Activated CD4-positive, alpha-beta T cell treated with anti-CD3 and anti-CD28 coated beads for 1 hour (primary cell): ENCODE measurements around the gene EOLA1.
"Not testable (repeated sequence)": the region's sequence is repeated elsewhere in the genome, so short reads cannot be mapped to it uniquely, and the experiment has no call there.

Experiments
- DNase-seq: peaks from one replicate; pipeline ENCODE4 v3.0.0-alpha.2; 2020

EOLA1 gene

GRCh38 chrX:149515954-149516602 lies 24.7 kb upstream of the EOLA1 start:
- DNase-seq, result no peak

GRCh38 chrX:149516604-149517003 lies 24.2 kb upstream of the EOLA1 start:
- no peak for DNase-seq

GRCh38 chrX:149517308-149517707 lies 23.5 kb upstream of the EOLA1 start:
- DNase-seq, result no peak

GRCh38 chrX:149518236-149518635 lies 22.6 kb upstream of the EOLA1 start:
- no peak for DNase-seq

GRCh38 chrX:149520636-149521277 lies 20.1 kb upstream of the EOLA1 start:
- DNase-seq, result not testable (repeated sequence)

- no peak for DNase-seq
Observed at GRCh38 chrX:149521438-149521837, 19.4 kb upstream of the EOLA1 start.

GRCh38 chrX:149522916-149523315 lies 17.9 kb upstream of the EOLA1 start:
- DNase-seq, result no peak

- DNase-seq, result peak; percentile 55
Observed at GRCh38 chrX:149525389-149525788, 15.4 kb upstream of the EOLA1 start.

- DNase-seq, result not testable (repeated sequence)
Observed at GRCh38 chrX:149525903-149526302, 14.9 kb upstream of the EOLA1 start.

- DNase-seq, result not testable (repeated sequence)
Observed at GRCh38 chrX:149526318-149527033, 14.3 kb upstream of the EOLA1 start.

GRCh38 chrX:149527705-149528104 lies 13.1 kb upstream of the EOLA1 start:
- no peak for DNase-seq

- no peak for DNase-seq
Observed at GRCh38 chrX:149528381-149528780, 12.4 kb upstream of the EOLA1 start.

- no peak for DNase-seq
Observed at GRCh38 chrX:149531599-149531998, 9.2 kb upstream of the EOLA1 start.

GRCh38 chrX:149532868-149533267 lies 7.9 kb upstream of the EOLA1 start:
- DNase-seq, result not testable (repeated sequence)

GRCh38 chrX:149533999-149534398 lies 6.8 kb upstream of the EOLA1 start:
- not testable (repeated sequence) for DNase-seq

GRCh38 chrX:149534926-149535602 lies 5.7 kb upstream of the EOLA1 start:
- not testable (repeated sequence) for DNase-seq

GRCh38 chrX:149537474-149537873 lies 3.3 kb upstream of the EOLA1 start:
- DNase-seq, result not testable (repeated sequence)

- DNase-seq, result peak; percentile 75
Observed at GRCh38 chrX:149539283-149540130, 1.3 kb upstream of the EOLA1 start.

GRCh38 chrX:149540131-149540620 lies 636 bp upstream of the EOLA1 start:
- DNase-seq, result peak; percentile 80

- no peak for DNase-seq
Observed at GRCh38 chrX:149541521-149542047, 772 bp downstream of the EOLA1 start.

GRCh38 chrX:149545545-149546543 lies 5.0 kb downstream of the EOLA1 start:
- DNase-seq, result not testable (repeated sequence)
